Activated CD4-positive, alpha-beta T cell treated with anti-CD3 and anti-CD28 coated beads, Interleukin-2, amount 10 ng/mL, durations not matched to agents 24 days and 14 days (primary cell): Measurements from ENCODE around the gene GALNT2. TPM values are rescaled to one million over a fixed set of nuclear protein-coding genes. Genes with fewer than 3 reads are reported as not detected.
A peak's percentile ranks its signal among the peaks of the same experiment; 100 is the strongest.

Experiments
- DNase-seq: peaks from one replicate; pipeline ENCODE4 v3.0.0; 2022
- H3K27ac Mint-ChIP-seq: one replicate; pipeline ENCODE4 v1.8.0; 2022; ENCODE audit warnings: mild to moderate bottlenecking, mixed read lengths
- H3K27me3 Mint-ChIP-seq: one replicate; pipeline ENCODE4 v1.8.0; 2022; ENCODE audit warnings: mixed read lengths
- H3K36me3 Mint-ChIP-seq: one replicate; pipeline ENCODE4 v1.8.0; 2022; ENCODE audit warnings: low read depth, mild to moderate bottlenecking, mixed read lengths
- H3K4me1 Mint-ChIP-seq: one replicate; pipeline ENCODE4 v1.8.0; 2021; ENCODE audit warnings: mixed read lengths
- H3K4me3 Mint-ChIP-seq: one replicate; pipeline ENCODE4 v1.8.0; 2022; ENCODE audit warnings: mild to moderate bottlenecking, moderate library complexity, mixed read lengths
- H3K9me3 Mint-ChIP-seq: one replicate; pipeline ENCODE4 v1.8.0; 2021; ENCODE audit warnings: mixed read lengths
- intact Hi-C: fragments of 100-400 bp; cut with micrococcal nuclease; formaldehyde crosslinking; loops from one replicate; pipeline ENCODE4 v1.15.1; 2023
- total RNA-seq: library from RNA; stranded (reverse); gene quantifications from 2 replicates; pipeline ENCODE4 v1.2.3, GENCODE V29; 2022

Gene GALNT2
- total RNA-seq, 1 donor from 2014 or later, result 72.4 TPM

DNA sequence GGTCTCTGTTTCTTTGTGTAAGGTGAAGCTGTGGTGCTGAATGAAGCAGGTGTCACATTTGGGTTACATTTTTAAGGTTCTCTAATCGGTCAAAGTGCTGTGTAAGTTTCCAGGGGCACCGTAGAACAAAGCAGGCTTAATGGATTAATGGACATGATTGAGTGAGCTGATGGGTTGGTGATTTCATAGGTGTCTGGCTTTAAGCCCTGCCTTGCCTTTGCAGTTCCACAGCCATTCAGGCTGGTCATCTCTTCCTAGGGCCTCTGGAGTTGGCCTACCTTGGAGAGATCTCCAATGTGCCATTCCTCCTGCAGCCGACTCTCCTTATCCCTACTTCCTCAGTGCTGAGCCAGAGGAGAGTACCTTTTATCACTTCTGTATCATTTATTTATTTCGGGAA, 15.2 kb downstream of the GALNT2 start:
- intact Hi-C loops, result no loop called here
- H3K4me3 Mint-ChIP-seq, result no peak overlapping the region
- peak overlapping the region; percentile 87 for H3K27ac Mint-ChIP-seq
- H3K27me3 Mint-ChIP-seq, result no peaks in the 10 kb centered on the region
- H3K9me3 Mint-ChIP-seq, result peaks cover 10% of the 10 kb centered on the region
- DNase-seq, result no peak
- peaks cover 31% of the 10 kb centered on the region for H3K36me3 Mint-ChIP-seq
- peaks cover 54% of the 10 kb centered on the region for H3K4me1 Mint-ChIP-seq

DNA sequence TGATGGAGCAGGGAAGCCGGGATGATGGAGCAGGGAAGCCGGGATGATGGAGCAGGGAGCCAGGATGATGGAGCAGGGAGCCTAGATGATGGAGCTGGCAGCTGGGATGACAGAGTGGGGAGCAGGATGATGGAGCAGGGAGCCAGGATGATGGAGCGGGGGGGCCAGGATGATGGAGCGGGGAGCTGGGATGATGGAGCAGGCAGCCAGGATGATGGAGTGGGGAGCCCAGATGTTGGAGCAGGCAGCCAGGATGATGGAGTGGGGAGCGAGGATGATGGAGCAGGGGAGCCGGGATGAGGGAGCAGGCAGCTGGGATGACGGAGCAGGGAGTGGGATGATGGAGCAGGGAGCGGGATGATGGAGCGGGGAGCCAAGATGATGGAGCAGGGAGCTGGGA, 16.0 kb downstream of the GALNT2 start:
- Mint-ChIP-seq H3K4me3 (no peak overlapping the region), H3K36me3 (peaks cover 29% of the 10 kb centered on the region), H3K4me1 (peaks cover 58% of the 10 kb centered on the region), H3K27ac (peak overlapping the region; percentile 87), H3K27me3 (no peaks in the 10 kb centered on the region), H3K9me3 (peaks cover 10% of the 10 kb centered on the region)
- intact Hi-C loops, result no loop called here
- no peak for DNase-seq

DNA sequence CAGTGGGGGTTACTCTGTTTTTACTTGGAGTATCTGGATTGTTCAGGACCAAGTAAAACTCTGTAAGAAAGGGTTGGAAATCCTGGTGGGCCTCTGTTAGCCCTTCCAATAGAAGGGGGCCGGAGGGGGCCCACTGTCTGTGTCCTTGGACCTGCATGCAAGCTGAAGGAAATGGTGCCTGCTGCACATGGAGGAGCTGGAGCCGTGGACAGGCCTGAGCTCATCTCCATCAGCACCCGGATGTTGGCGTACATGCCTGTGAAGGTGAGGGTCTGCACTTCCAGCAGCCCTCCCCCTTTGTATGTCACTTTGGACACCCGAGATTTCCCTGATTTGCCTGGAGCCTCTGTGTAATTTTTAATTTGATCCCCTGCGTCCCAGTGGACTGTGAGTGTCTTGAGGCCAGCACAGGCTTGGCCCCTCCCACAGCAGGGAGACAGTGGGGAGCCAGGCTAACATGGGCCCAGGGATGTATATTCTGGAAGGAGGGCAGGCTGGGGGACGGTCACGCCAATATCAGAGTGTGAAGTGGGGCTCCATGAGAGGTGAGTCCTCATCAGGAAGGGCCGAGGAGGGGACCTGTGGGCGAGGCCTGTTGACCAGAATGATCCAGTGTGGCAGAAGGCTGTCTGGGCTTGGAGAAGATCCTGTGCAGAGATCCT, 16.8 kb downstream of the GALNT2 start:
- DNase-seq, result no peak
- H3K9me3 Mint-ChIP-seq, result peaks cover 10% of the 10 kb centered on the region
- H3K4me3 Mint-ChIP-seq, result peak overlapping the region; percentile 36
- H3K27ac Mint-ChIP-seq, result peak overlapping the region; percentile 76
- H3K4me1 Mint-ChIP-seq, result peaks cover 63% of the 10 kb centered on the region
- H3K36me3 Mint-ChIP-seq, result peaks cover 34% of the 10 kb centered on the region
- intact Hi-C loops, result loop anchor here (1.0 kb wide), 4 partner anchors 16 to 40 kb away; no protein-coding TSS in a partner anchor
- no peaks in the 10 kb centered on the region for H3K27me3 Mint-ChIP-seq

DNA sequence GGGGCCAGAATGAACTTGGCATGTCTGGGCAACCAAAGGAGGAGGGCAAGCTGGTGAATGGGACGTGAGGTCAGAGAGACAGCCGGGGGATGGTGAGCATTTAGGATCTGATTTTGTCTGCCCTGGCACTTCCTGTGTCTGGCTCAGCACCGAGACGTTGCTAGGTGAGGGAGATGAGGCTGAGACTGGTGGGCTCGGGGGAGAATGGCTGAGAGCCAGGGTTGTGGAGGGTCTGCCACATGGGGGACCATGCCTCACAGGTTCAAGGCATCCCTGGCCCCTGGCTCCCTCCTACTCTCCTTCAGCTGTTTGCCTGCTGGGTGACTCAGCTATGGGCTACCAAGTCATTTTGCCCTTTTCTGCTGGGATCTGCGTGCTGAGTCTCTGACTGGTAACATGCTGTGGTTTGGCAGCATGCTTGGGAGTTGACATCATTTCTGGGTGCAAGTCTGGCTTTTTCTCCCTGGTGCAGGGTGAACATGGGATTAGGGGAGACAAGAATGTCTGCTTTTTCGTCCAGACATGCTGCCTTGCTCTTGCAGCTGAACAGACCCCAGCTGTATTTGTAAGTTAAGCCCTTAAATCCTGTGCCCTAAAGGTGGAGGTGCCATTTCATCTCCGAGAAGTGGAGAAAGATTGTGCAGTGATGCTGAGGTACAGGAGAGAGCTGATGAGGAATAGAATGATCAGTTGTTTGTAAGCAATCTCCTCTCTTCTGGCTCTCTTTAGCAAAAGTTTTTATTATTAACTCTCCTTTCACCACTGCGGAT, 17.6 kb downstream of the GALNT2 start:
- peak overlapping the region; percentile 36 for H3K4me3 Mint-ChIP-seq
- peaks cover 10% of the 10 kb centered on the region for H3K9me3 Mint-ChIP-seq
- peak overlapping the region; percentile 76 for H3K27ac Mint-ChIP-seq
- no peaks in the 10 kb centered on the region for H3K27me3 Mint-ChIP-seq
- intact Hi-C loops, result loop anchor here (1.0 kb wide), 4 partner anchors 16 to 40 kb away; no protein-coding TSS in a partner anchor
- peak; percentile 76 for DNase-seq
- peaks cover 65% of the 10 kb centered on the region for H3K4me1 Mint-ChIP-seq
- H3K36me3 Mint-ChIP-seq, result peaks cover 41% of the 10 kb centered on the region

DNA sequence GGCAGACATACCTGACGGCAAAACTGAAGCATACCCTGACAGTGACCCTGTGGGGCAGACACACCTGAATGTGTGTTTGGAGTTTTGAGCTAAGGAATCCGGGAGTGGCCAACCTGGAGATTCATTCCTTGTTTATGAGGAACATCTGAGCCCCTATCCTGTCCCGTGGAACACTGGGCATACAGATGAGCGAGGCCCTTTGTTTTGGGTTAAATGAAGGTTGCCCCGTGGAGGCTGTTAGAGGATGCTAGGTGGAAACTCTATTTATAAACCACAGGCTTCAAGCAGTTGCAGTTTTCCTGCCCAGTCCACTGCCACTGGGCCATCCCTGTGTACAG, 18.1 kb downstream of the GALNT2 start:
- DNase-seq, result no peak
- H3K4me3 Mint-ChIP-seq, result no peak overlapping the region
- peak overlapping the region; percentile 77 for H3K27ac Mint-ChIP-seq
- no peaks in the 10 kb centered on the region for H3K27me3 Mint-ChIP-seq
- intact Hi-C loops, result no loop called here
- H3K4me1 Mint-ChIP-seq, result peaks cover 64% of the 10 kb centered on the region
- peaks cover 42% of the 10 kb centered on the region for H3K36me3 Mint-ChIP-seq
- peaks cover 10% of the 10 kb centered on the region for H3K9me3 Mint-ChIP-seq

DNA sequence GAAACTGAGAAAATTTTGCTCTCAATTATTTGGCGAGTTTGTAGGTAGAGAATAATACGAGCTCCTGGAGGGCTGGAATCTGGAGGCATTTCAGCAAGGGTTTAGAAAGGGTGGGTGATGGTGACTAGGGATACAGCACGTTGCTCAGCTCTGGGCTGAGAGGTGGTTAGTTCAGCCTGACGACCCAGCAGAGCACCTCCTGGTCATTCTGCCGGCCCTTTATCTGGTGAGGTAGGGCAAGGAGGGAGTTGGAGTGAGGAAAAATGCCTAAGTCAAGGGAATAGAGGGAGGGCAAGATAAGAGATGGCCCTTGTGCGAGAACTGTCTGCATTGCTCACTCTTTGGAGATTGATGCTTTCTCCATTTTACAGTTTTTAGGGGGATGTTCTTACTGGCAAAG, 19.1 kb downstream of the GALNT2 start:
- Mint-ChIP-seq H3K27ac (no peak overlapping the region), H3K4me1 (peaks cover 66% of the 10 kb centered on the region)
- DNase-seq, result no peak

DNA sequence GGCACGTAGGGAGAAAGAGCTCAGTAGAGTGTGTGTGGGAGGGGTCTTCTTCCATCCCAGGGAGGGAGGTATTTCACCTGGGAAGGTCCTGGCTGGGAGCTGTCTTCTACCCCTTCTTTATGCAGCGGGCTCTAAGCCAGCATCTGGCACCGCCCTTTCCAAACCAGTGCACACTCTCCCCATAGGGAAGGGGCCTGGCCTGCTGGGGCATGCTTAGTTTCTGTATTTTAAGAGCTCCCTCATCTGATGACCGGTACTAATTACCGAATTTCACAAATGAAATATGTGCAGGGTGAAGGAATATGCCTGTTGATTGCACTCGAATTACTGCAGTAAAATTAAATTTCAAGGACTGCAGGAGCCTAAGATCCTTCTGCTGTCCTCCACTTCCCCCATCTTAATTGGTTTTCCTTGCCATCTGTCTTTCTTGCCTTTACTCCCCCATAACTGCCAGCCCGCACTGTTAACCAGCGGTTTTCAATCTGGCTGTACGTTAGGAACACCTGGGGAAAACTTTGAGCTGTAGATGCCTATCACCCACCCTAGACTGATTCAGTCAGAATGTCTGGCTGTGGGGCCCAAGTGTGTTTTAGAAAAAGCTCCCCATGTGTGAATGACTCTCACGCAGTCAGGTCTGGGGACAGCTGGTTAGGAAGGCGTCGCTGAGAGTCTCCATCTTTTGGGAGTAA, 20.1 kb downstream of the GALNT2 start:
- H3K9me3 Mint-ChIP-seq, result peaks cover 10% of the 10 kb centered on the region
- no peak overlapping the region for H3K4me3 Mint-ChIP-seq
- H3K27me3 Mint-ChIP-seq, result no peaks in the 10 kb centered on the region
- intact Hi-C loops, result no loop called here
- no peak for DNase-seq
- peak overlapping the region; percentile 6 for H3K27ac Mint-ChIP-seq
- peaks cover 46% of the 10 kb centered on the region for H3K36me3 Mint-ChIP-seq
- H3K4me1 Mint-ChIP-seq, result peaks cover 60% of the 10 kb centered on the region

More for the DNA sequence above, 19.1 kb downstream of the GALNT2 start:
- peaks cover 10% of the 10 kb centered on the region for H3K9me3 Mint-ChIP-seq
- H3K36me3 Mint-ChIP-seq, result peaks cover 47% of the 10 kb centered on the region
- no peaks in the 10 kb centered on the region for H3K27me3 Mint-ChIP-seq
- H3K4me3 Mint-ChIP-seq, result no peak overlapping the region
- intact Hi-C loops, result no loop called here

DNA sequence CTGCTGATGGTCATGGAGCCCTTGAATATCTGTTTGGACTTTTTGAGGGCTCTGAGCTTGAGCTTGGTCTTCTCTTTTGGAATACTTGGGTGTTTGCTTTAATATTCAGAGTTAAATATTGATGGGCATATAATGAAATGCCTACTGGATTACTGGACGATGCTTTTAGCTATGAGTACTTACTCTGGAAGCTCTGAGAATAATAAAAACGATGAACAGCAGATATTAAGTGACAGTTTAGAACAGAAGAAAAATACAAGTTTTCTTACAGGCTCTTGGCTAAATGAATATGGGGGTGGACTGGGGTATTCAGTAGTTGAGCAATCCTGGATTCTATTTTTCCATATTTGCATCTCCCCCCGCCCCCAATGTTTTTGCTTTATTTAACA, 20.7 kb downstream of the GALNT2 start:
- peaks cover 7% of the 10 kb centered on the region for H3K9me3 Mint-ChIP-seq
- H3K27me3 Mint-ChIP-seq, result no peaks in the 10 kb centered on the region
- no peak overlapping the region for H3K27ac Mint-ChIP-seq
- peaks cover 58% of the 10 kb centered on the region for H3K4me1 Mint-ChIP-seq
- H3K4me3 Mint-ChIP-seq, result no peak overlapping the region
- intact Hi-C loops, result no loop called here
- DNase-seq, result no peak
- peaks cover 42% of the 10 kb centered on the region for H3K36me3 Mint-ChIP-seq

DNA sequence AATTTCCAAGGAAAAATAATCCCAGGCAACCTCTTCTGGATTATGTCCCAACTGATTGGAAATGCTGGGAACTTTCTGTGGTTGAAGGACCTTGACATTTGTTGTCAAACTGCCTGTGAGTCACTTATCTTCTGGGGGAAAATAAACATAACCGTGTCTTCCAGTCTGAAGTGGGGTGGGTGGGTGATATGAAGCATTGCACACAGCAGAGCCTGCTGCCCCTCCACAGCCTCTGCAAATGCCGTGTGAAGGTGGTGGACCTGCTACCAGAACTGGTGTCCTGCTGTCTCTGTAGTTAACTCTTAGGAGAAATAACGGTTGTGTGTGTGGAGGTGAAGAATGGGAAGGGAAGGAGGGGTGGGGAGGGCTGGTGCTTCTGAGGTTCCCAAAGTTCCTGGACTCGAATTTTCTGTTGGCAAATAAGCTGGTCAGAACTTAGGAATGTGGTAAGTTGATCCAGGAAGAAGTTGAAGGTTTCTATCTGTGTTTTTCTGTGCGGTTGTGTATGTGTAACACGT, 23.2 kb downstream of the GALNT2 start:
- peak overlapping the region; percentile 31 for H3K27ac Mint-ChIP-seq
- intact Hi-C loops, result no loop called here
- H3K36me3 Mint-ChIP-seq, result peaks cover 27% of the 10 kb centered on the region
- DNase-seq, result no peak
- H3K4me1 Mint-ChIP-seq, result peaks cover 36% of the 10 kb centered on the region
- no peaks in the 10 kb centered on the region for H3K9me3 Mint-ChIP-seq
- no peak overlapping the region for H3K4me3 Mint-ChIP-seq
- H3K27me3 Mint-ChIP-seq, result no peaks in the 10 kb centered on the region

DNA sequence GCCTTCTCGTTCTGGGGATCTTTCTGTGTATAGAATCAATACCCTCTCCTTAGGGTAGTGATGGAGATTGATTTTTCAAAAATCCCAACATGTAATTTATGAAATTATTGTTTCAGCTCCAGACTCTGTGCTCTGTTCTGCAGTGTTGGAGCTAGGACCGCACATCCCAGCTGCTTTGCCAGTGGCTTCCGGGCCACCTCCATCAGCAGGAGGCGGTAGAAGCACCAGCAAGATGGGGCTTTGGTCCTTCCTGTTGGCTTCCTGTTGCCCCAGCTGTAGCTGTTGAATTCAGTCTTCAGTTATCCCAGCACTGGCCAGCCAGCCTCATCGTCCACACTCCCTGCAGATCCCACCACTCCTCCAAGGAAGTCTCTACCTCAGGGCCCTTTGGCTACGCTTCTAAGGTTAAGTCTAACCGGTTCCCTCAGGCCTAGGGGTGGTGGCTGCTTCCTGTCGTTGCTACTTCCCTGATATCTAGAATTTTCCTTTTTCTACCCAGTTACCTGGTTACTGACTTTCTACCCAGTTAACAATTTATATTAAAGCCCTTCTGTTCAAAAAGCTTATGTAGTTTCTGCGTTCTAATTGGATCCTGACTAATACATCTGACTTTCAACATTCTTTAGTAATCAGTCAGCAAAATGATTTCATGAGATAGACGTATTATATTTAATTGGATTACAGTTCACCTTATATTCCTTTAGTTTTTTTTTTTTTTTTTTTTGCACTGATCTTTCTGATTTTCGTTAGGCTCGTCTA, 24.6 kb downstream of the GALNT2 start:
- Mint-ChIP-seq H3K9me3 (no peaks in the 10 kb centered on the region), H3K27ac (no peak overlapping the region), H3K4me1 (peaks cover 30% of the 10 kb centered on the region), H3K27me3 (no peaks in the 10 kb centered on the region), H3K36me3 (peaks cover 31% of the 10 kb centered on the region), H3K4me3 (no peak overlapping the region)
- no peak for DNase-seq
- intact Hi-C loops, result no loop called here

DNA sequence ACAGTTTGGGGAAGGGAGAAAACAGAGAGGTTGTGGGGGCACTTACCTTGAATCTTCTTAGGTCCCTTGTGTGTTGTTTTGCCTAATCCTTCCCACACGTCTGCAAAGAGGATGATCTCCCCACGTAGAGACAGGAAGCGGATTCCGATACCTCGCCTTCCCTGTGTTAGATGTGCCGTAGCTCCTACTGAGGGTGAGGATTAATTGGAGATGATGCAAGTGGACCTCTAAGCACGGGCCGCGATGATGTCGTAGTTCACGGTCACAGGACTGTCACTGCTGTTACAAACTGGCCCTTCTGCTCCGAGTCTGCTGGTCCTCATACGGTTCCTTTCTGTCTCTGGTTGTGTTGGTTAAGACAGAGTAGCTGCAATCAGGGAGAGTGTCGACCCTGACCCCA, 27.7 kb downstream of the GALNT2 start:
- intact Hi-C loops, result no loop called here
- DNase-seq, result no peak
- peaks cover 24% of the 10 kb centered on the region for H3K36me3 Mint-ChIP-seq
- H3K4me3 Mint-ChIP-seq, result no peak overlapping the region
- no peaks in the 10 kb centered on the region for H3K9me3 Mint-ChIP-seq
- peaks cover 11% of the 10 kb centered on the region for H3K4me1 Mint-ChIP-seq
- H3K27me3 Mint-ChIP-seq, result no peaks in the 10 kb centered on the region
- no peak overlapping the region for H3K27ac Mint-ChIP-seq

DNA sequence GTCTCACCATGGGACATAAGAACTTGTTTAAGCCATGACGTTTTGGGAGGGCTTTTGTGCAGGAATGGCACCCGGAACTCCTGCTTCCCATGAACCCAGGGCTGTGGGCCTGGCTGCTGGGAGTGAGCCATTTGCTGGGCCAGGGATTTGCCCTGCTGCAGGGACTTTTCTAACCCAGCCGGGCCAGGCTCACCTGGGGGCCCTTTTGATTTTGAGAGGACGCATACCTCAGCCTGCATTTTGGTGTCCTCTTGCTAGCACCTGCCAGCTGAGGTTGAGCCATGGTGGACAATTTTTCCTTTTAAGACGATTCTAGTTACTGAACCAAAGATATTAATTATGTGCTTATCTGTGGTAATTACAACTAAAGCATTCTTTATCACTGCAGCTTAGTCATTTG, 28.9 kb downstream of the GALNT2 start:
- H3K27ac Mint-ChIP-seq, result no peak overlapping the region
- no peaks in the 10 kb centered on the region for H3K27me3 Mint-ChIP-seq
- intact Hi-C loops, result no loop called here

DNA sequence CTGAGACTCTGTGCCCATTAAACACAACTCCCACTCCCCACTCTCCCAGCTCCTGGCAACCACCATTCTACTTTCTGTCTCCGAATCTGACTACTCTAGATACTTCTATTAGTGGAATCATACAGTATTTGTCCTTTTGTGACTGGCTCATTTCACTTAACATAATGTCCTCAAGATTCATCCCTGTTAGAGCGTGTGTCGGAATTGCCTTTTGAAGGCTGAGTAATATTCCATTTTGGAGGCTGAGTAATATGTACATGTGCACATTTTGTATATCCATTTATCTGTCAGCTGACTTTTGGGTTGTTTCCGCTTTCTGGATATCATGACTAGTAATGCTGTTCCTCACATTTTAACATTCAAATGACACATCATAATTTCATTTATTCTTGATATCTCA, 30.3 kb downstream of the GALNT2 start:
- intact Hi-C loops, result no loop called here
- Mint-ChIP-seq H3K27me3 (no peaks in the 10 kb centered on the region), H3K27ac (no peak overlapping the region)

More for the DNA sequence above, 28.9 kb downstream of the GALNT2 start:
- Mint-ChIP-seq H3K9me3 (no peaks in the 10 kb centered on the region), H3K36me3 (peaks cover 15% of the 10 kb centered on the region), H3K4me1 (peaks cover 7% of the 10 kb centered on the region), H3K4me3 (no peak overlapping the region)
- DNase-seq, result no peak

More for the DNA sequence above, 30.3 kb downstream of the GALNT2 start:
- peaks cover 19% of the 10 kb centered on the region for H3K4me1 Mint-ChIP-seq
- no peaks in the 10 kb centered on the region for H3K9me3 Mint-ChIP-seq
- no peak overlapping the region for H3K4me3 Mint-ChIP-seq
- peaks cover 9% of the 10 kb centered on the region for H3K36me3 Mint-ChIP-seq
- DNase-seq, result no peak
